GM21423 (cell line): Measurements from ENCODE around the gene PPP1R1C.
"Not testable (repeated sequence)": the region's sequence is repeated elsewhere in the genome, so short reads cannot be mapped to it uniquely, and the experiment has no call there.

Experiments used
- ATAC-seq: cut with Tn5 transposase; IDR thresholded peaks from one replicate; pipeline ENCODE4 v1.9.1; 2021; ENCODE audit warnings: mild to moderate bottlenecking, moderate library complexity; ENCODE audit not compliant: unreplicated experiment

The PPP1R1C gene

DNA sequence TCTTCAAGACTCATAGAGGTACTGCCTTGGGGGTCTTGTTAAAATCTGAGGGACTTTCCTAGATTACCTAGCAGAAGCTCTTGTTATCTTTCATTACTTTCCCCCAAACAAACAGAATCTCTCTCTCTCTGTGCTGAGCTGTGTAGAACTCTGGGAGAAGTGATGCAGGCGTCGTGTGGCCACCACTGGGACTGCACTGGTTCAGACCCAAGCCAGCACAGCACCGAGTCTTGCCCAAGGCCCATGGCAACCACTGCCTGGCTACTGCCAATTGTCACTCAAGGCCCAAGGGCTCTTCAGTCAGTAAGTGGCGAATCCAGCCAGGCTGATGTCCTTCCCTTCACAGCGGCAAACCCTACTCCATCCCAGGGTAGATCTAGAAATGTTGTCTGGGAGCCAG lies 28.6 kb downstream of the PPP1R1C start:
- ATAC-seq = no peak

DNA sequence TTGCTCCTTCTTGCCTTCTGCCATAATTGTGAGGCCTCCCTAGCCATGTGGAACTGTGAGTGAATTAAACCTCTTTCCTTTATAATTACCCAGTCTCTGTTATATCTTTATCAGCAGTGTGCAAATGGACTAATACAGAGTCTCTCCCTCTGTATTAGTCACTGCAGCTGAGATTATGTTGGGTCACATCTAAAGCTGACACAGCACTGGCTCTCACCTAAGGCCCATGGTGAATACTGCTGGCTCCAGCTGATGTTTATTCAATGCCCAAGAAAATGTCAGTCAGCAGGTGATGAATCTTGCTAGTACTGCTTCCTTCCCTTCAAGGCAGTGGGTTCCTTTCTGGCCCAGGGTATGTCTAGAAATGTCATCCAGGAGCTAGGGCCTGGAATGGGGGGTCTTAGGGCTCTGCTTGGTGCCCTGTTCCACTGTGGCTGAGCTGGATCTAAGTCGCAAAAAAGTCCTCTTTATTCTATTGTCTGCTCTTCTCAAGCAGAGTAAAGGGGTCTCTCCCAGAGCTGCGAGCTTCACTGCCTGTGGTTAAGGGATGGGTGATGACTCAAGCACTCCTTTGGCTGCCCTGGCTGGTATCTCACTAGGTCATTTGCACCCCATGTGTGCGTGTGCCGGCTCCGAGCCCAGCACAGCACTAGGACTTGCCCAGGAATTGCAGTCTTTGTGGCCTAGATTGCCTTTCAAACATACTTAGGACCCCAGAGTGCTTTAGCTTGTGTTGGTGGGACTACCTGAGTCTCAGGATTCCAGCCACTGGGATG lies 29.9 kb downstream of the PPP1R1C start:
- ATAC-seq = no peak

DNA sequence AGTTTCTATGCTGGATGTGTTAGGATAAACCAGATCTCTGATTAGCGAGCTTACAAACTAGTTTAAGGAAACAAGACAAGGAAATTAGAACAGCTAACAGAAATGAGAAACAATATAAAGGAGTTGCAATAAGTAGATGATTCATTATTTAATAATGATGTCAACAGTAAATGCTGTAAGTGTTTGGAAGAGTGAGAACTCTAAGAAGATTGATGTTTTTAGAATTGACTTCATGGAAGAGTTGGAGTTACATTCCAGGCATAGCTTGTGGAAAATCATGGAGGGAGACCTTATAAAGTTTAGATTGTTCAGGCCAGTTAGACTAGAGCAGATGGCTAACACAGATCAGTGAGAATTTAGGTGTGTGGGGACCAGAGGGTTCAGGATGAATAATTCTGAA lies 32.6 kb downstream of the PPP1R1C start:
- ATAC-seq = no peak

DNA sequence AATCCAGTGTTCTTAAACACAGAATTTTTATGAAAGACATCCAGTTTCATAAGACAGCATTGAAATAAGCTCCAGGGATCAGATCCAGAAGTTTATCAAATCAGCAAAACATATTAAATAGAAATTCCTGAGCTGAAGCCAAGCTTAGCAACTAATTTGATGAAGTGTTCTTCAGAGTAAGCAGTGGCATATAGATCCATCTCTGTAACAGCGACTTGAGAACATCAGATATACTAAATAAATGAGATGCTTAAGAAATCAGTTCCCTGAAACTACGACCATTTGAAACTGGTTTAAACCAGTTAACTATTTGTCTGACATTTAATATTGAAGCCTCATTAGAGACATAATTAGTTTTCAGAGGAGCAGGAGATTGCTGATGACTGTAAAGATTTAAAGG lies 34.1 kb downstream of the PPP1R1C start:
- no peak for ATAC-seq

DNA sequence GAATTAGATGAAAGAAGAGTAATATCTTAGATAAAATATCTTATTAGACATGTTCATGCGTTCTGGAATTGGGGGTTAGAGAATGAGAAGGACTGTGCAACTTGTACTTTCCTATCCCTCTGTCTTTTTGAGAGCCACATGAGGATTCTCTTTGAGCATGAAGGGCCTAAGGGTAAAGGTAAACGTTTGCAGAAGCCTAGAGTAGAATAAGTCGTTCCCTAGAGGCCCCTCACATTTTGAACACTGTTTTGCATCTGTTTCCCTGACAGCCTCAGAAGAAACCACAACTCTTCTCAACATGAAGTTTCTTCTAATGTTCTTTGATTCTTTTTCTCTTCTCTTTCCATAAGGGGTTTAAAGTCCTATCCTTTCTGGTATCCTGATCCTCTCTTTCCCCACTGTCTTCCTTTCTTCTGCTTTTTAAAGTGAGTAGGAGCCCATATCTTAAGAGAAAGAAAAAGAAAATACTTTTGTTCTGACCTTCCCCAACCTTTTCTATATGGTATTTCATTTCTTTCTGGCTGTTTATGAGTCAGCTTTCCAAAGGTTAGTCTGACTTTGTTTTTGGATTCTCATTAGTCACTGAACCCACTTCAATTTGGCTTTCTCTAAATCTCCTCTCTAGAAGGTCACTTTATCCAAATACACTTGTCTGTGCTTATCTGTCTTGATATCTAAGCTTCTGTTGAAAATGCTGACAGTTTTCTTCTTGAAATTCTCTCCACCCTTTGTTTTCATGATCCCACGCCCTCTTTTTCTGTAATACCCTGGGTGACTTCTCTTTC lies 34.8 kb downstream of the PPP1R1C start:
- no peak for ATAC-seq

DNA sequence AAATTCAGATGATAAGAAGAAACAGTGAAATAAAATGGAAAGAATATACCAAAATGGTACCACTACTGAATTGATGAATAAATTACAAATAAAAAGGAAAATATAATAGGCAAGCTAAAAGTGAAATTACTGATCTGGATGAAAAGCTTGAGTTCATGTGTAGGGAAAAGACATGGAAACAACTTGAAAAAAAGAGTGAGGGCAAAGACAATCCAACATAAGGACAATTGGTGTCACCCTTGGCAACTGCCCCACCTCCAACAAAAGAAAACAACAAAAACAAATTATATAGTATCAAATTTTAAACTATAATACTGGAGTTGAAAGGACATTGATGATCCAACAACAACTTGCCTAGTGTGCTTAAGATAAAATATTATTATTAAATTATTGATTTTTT lies 37.6 kb downstream of the PPP1R1C start:
- ATAC-seq = no peak

DNA sequence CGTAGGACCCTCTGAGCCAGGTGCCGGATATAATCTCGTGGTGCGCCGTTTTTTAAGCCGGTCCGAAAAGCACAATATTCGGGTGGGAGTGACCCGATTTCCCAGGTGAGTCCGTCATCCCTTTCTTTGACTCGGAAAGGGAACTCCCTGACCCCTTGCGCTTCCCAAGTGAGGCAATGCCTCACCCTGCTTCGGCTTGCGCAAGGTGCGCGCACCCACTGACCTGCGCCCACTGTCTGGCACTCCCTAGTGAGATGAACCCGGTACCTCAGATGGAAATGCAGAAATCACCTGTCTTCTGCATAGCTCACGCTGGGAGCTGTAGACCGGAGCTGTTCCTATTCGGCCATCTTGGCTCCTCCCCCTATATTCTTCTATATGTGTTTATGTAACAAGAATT lies 45.2 kb downstream of the PPP1R1C start:
- ATAC-seq = not testable (repeated sequence)

DNA sequence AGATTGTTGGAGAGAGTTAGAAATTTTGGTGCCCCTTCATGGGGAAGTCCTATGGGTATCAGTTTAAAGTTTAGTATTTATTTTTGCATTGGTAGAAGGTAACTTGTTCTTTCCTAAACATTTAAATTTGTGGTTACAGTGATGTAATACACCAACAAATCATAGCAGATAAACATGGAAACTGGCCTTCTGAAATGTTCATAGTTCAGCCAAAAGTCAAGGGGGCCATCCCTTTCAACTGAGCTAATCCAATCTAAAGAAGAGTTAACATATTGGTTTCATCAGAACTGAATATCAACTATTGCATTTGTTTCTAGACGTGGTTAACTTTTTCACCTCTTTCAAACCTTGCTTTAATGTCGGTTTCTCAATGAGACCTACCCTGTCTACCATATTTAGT lies 46.3 kb downstream of the PPP1R1C start:
- no peak for ATAC-seq

DNA sequence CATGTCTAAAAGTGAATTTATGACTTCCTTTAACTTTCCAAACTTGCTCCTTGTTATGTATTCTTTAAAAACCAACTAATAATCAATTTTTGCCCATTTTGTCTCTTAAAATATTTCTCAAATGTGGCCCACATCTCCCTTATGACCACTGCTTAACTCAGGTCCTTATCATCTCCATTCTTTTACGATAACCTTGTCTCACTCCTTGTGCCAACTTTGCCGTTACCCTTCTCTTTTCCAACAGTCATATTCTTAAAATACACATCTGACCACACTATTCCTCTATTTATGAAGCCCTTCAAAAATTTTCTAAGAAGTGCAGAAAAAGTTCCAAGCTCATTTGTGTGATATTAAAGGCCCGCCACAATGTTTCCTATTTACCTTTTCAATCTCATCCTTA lies 47.8 kb downstream of the PPP1R1C start:
- no peak for ATAC-seq

DNA sequence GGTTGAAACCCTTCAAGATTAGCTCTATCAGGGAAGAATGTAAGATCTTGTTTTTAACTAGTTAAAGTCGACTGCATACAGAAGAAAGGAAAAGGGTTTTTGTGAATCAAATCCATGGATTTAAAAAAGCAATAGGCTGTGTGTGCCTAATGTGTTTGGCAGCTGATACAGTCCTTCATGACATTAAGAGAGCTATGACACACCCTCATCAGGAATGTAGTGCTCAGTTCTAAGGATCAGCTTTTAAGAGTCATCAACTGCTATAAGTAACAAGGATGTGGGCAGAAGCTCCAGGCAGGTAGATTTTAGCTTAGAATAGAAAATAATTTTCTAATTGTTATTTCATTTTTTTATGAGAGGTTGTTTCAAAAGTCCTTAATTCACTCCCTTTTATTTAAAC lies 52.9 kb downstream of the PPP1R1C start:
- no peak for ATAC-seq

DNA sequence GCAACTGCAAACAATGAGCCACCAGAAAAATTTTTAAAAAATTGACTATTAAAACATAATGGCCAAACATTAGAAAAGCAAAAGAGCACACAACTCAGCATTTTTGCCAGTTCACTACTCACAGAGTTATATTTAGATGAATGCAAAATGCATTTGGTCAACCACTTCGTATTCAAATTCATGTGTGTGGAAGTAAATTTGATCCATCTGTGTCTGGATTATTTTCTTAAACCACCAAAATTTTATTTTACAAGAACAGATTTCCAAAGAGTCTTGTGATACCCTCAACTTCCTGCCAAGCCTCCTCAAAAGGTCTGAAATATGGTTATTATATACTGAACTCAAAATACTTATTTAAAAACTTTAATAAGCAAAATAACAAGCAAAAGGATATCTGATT lies 57.4 kb downstream of the PPP1R1C start:
- ATAC-seq = no peak

DNA sequence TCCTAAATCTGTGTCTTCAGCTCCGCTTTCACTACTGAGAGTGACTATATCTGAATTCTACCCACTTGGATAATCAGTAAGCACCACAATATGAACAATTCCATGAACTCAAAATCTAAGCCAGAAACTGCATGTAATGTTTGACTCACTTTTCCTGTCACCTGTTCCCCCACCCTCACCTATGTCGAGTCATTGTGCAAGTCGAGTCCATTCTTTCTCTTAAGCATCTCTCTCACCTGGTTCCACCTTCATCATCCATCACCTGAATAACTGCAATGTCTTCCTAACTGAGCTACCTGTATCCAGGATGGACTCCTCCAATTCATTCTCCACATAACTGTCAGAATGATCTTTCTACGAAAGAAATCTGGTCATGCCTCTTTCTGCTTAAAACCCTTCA lies 58.2 kb downstream of the PPP1R1C start:
- ATAC-seq = no peak

DNA sequence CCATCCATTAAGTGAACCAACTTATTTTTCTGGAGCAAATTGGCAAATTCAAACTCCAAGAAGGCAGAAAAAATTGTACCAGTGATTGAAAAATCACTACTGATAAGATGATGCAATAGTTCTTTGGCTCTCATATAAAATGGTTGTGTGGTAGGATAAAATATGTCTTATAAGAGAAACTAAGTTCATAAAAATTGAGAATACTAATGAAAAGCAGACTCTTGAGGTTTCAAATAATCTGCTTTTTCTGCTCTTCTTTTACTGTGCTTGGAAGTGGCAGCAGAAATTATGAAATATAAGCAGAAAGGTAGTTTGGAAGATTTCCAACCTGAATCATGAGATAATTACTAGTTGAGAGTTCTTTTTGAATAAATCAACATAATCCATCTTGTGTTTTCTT lies 61.9 kb downstream of the PPP1R1C start:
- ATAC-seq = no peak

DNA sequence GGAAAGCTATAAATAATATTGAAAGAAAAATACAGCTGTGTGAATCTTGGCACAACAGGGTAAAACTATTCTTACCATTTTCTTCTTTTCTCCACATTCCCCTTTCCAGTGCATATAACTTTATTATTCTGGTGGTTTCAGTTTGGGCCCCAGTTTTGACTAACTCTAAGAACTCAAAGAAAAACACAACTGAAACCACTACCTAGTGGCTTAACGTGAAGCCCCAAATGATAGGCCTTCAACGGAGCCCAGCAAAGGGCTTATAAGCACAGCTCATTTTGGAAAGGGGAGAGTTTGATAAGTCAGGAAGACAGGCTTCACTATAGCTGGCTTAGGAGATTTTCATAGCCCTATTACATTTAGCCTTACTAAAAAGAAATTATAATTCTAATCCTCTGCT lies 62.4 kb downstream of the PPP1R1C start:
- ATAC-seq = no peak

DNA sequence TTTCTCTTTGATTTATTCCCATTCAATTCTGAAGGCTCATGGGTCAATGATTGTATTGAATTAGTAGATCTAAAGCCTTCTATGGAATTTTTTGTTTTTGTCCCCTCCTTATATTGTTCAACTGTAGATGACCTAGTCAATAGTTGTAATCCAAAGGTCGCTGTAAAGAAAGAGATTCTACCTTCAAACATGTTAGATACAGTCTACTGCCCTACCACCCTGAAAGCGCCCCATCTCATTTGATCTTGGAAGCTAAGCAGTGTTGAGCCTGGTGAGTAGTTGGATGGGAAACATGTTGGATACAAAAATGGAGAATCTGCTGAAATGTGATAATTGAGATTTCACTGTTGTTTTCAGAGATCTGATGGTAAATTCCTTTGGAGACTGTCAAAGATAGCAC lies 63.0 kb downstream of the PPP1R1C start:
- no peak for ATAC-seq

DNA sequence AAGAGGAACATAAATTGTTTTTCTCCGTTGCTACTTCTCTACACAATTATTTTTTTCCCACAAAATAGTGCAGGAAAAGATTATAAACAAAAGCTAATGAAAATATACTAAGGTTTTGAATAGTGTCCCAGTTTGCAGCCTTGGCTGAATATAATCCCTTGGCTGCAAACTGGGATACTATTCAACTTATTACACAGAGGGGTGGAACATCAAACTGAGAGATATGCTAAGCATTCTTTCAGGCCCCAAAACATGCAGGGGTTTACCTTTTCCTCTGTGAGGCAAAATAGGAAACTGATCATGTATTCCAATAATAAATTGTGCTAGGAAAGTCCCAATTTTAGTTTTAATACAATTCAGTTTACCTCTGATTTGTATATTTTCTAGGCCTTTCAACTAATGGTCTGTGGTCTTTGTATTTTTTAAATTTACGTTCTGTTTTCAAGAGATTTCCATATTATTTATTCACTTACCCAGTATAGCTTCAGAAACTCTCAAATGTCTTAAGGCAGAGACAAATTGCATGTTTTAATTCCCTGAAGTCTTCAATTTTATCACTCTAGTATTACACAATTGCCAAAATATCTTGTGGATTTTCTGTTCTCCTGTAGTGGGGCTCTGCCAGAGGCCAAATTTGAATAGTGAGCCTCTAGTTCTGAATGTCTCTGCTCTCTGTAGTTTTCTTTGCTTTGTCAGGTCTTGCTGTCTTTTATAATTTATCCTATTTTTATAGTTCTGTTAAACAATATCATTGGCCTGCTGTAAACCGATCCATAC lies 63.9 kb downstream of the PPP1R1C start:
- no peak for ATAC-seq

DNA sequence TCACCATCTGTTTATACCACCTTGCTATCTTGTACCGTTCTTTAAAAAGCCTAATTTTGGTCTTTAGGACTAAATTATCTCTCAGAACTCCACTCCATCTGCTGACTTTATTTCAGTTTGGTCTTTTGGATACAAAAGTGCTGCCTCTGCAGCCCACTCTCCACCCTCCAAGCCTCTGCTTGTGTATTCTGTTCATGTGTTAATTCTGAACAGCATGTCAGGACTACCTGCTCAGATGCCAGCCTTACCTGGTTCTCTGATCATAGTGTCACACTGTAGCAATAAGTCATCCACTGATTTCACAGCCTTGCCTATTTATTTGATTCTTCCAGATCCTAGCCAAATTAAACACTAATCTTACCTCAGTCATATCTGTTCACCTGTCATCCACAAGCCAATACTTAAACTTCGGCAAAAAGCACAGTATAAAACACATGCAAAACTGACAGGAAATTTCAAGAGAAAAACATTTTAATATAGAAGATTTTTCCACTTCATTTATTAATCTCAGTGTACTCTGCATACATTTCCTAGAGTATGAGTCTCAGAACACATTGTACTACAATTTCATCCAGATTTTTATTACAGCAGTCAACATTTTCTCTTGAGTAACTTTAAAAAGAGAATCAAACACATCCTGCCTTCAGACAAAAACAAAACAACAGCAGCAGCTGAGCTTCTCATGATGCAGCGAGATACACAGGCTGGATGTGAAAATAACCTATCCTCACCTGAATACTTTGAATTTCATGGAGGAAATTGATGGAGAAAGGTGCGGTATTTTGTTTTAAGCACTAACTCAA lies 64.9 kb downstream of the PPP1R1C start:
- no peak for ATAC-seq

DNA sequence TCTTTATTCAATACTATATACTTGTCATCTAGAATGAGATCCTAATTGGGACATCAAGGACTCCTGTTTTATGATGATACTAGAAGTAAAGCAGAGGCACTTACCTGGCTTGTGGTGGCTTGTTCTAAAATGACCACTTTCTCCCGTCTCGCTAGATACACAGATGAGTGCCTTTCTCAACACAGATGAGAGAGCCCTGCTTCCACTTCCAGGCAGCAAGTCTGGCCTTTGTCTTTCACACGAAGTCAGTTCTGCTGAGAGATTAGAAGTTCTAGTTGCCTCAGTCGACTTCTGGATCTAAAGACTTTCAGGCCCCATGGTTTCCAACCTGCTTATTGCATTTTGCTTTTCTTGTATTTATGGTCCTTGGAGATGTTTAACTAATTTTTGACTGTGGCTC lies 70.3 kb downstream of the PPP1R1C start:
- ATAC-seq = no peak

DNA sequence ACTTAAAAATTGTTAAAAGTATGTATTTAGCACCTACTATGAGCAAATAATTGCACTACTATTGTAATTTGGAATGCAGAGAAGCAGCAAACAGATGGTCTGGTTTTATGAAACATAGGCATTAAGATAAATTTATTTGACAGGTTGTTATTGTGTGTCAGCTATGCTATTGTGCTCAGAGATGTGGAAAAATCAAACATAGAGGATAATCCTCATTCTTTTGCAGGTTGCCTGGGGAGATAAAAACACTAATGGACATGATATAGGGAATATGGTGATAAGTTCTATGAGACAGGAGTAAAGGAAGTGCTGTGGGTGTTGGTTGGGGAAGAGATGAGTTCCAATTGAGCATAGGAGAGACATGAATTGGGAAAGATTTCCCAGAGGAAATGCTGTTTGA lies 71.3 kb downstream of the PPP1R1C start:
- ATAC-seq = no peak

DNA sequence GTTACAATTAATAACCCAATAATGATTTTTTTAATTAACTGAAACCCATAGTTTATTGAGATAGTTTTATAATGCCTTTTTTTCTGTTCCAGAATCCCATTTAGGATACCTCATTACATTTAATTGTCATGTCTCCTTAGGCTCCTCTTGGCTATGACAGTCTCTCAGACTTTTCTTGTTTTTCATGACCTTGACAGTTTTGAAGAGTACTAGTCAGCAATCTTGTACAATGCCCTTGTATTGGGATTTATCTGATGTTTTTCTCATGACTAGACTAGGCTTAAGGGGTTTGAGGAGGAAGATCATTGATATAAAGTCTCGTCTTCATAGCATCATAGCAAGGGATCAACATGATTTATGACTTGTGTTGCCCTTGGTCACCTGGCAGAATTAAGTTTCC lies 72.4 kb downstream of the PPP1R1C start:
- ATAC-seq = no peak

DNA sequence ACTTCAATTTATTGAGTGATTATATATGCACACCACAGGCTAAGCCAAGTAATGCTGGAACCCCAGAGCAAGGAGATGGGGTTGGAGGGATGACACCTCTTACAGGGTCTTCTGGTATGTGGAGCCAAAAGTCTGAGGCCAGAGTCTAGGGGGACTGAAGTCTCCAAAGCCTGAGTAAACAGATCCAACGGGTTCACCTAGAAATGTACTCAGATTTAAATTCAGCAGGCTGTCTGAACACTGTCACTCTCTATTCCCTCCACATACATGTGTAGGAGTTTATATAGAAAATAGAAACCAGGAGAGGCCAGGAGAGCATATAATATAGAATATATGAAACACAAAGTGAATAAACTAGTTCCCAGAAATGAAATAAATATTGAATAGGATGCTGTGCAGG lies 76.1 kb downstream of the PPP1R1C start:
- no peak for ATAC-seq
